ENCODE data around the gene AGBL4. TPM values are rescaled to one million over a fixed set of nuclear protein-coding genes. Genes with fewer than 3 reads are reported as not detected.

AGBL4 gene
- total and polyA plus RNA-seq, 2 of the 4 experiments (the other 2 are of a cell fraction), result not detected

- Histone ChIP-seq H2AK5ac (ENCODE audit: low read depth, low read length) (no peak overlapping the region), H3K36me3 (ENCODE audit: control insufficient read depth, insufficient read depth, low read length) (no peaks in the 10 kb centered on the region), H3K79me1 (ENCODE audit: low read depth in 1 of 2, low read length in 2 of 2) (no peaks in the 10 kb centered on the region), H3K23ac (ENCODE audit: low read depth, low read length) (no peak overlapping the region), H3K18ac (ENCODE audit: low read depth, low read length) (no peak overlapping the region), H3K9me3 (ENCODE audit: control insufficient read depth, insufficient read depth, low read length) (peaks cover 10% of the 10 kb centered on the region), H2BK5ac (ENCODE audit: low read depth, low read length, poor library complexity, severe bottlenecking) (no peak overlapping the region), H4K8ac (ENCODE audit: low read depth in 2 of 2, low read length in 2 of 2) (no peak overlapping the region), H3K4me1 (ENCODE audit: control insufficient read depth, insufficient read depth, low read length) (no peaks in the 10 kb centered on the region), H3K4ac (ENCODE audit: low read depth, low read length) (no peak overlapping the region), H3K27ac (ENCODE audit: insufficient read depth, low read length) (no peak overlapping the region), H4K5ac (ENCODE audit: low read depth, low read length) (no peak overlapping the region), H2BK120ac (ENCODE audit: low read depth, low read length) (no peak overlapping the region), H4K91ac (ENCODE audit: insufficient read depth, low read depth, low read length) (no peak overlapping the region), H2AFZ (replicated peaks; ENCODE audit: low read length, poor library complexity) (no peak overlapping the region), H2BK20ac (ENCODE audit: low read depth, low read length) (no peak overlapping the region), H3K9ac (ENCODE audit: low read depth, low read length) (no peak overlapping the region), H3K56ac (ENCODE audit: extremely low read depth, insufficient read depth, low read length) (no peak overlapping the region), H3K14ac (replicated peaks; ENCODE audit: low read depth, low read length) (no peak overlapping the region), H3K9me1 (ENCODE audit: insufficient read depth, low read length) (no peaks in the 10 kb centered on the region), H3K4me3 (ENCODE audit: insufficient read depth, low read depth, low read length) (no peak overlapping the region), H2BK15ac (ENCODE audit: low read depth, low read length) (no peak overlapping the region), H4K20me1 (ENCODE audit: insufficient read depth, low read length) (no peaks in the 10 kb centered on the region), H3K4me2 (ENCODE audit: low read depth, low read length) (no peak overlapping the region), H3K27me3 (ENCODE audit: control insufficient read depth, insufficient read depth, low read length) (no peaks in the 10 kb centered on the region), H2AK9ac (replicated peaks; ENCODE audit: low read depth, low read length, poor library complexity) (no peak overlapping the region)
- 33% methylated on average over 1 of the region's 1 CpG; no CpG with 5 or more reads in 1 of the 2 experiments for WGBS, 2 experiments (ENCODE audit: extremely low coverage in 2 of 2, insufficient read length in 1 of 2)
- DNase-seq, result no peak
- POLR2A ChIA-PET (ENCODE audit: unreplicated experiment), result no interaction called here
- no TSS peak for BruUV-seq (replicated peaks)
- no peak for TF ChIP-seq RFX5 (IDR thresholded peaks at IDR 0.05; ENCODE audit: low read depth, low read length)
- TF ChIP-seq RCOR1 (IDR thresholded peaks at IDR 0.05; ENCODE audit: insufficient replicate concordance, low read length), result no peak
- no peak for TF ChIP-seq ELK1 (IDR thresholded peaks at IDR 0.05; ENCODE audit: borderline replicate concordance, low read depth, low read length)
- no peak for TF ChIP-seq CHD1 (IDR thresholded peaks at IDR 0.05; ENCODE audit: low read depth, low read length)
- intact Hi-C loops (cut with micrococcal nuclease), result no loop called here
- in situ Hi-C loops (cut with MboI; ENCODE audit: low sequenced_read_pairs), result no loop called here
- CTCF ChIA-PET, result no interaction called here
- dilution Hi-C loops (cut with HindIII; ENCODE audit: low sequenced_read_pairs, unreplicated experiment), result no loop called here
- no peak for ATAC-seq (ENCODE audit: low read depth)
These were observed 798.3 kb downstream of the AGBL4 start for GRCh38 chr1:49225464-49225863.
